HG03103 (cell line): ENCODE measurements around the gene SNCAIP.
"Not testable (repeated sequence)": the region's sequence is repeated elsewhere in the genome, so short reads cannot be mapped to it uniquely, and the experiment has no call there.

Source experiments
- ATAC-seq: cut with Tn5 transposase; IDR thresholded peaks from one replicate; pipeline ENCODE4 v1.9.1; 2021; ENCODE audit warnings: low read depth; ENCODE audit not compliant: unreplicated experiment

The SNCAIP gene

DNA sequence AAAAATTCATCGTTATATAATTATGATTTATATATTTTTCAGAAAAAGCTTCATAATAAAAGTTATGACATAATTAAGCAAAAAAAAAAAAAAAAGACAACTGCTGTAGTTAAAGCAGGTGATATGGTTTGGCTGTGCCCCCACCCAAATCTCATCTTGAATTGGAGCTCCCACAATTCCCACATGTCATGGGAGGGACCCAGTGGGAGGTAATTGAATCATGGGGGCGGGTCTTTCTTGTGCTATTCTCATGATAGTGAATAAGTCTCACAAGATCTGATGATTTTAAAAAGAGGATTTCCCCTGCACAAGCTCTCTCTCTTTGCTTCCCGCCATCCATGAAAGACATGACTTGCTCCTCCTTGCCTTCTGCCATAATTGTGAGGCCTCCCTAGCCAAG, 41.3 kb downstream of the SNCAIP start:
- ATAC-seq, result not testable (repeated sequence)

GRCh38 chr5:122354293-122354692, 42.3 kb downstream of the SNCAIP start:
- no peak for ATAC-seq

DNA sequence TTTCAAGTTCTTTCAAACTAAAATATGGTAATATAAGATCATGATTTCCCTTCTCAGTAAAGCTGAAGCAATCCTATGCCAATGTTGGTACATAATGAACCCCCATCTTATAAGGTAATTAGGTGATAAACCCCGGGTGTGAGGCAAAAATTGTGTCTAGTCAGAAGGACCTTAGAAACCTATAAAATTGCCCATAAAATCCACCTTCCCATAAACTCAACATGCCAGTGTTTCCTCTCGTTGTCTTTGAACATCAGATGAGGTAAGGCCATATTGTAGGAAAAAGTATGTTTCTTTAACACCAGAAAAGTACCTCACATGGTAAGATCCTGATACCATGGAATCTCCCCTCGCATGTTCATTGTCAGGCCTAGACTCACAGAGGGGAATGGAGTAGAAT, 43.3 kb downstream of the SNCAIP start:
- ATAC-seq, result no peak

DNA sequence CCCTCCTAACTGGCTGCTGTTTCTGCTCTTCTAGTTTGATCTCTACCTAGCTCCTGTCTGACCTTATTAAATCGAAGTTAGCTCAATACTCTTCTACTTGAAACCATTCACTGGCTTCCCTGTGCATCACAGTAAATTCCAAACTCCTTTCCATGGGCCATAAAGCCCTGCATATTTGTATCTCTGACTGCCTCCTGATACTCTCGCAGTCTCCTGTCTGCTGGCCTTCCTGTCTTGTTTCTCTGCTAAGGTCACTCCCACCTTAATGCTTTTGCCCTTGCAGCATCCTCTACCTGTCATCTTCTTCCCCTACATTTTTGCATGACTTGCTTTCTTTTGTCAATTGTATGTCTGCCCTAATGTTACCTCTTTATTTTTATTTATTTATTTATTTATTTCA, 44.8 kb downstream of the SNCAIP start:
- no peak for ATAC-seq

GRCh38 chr5:122358372-122358979, 46.4 kb downstream of the SNCAIP start:
- no peak for ATAC-seq

DNA sequence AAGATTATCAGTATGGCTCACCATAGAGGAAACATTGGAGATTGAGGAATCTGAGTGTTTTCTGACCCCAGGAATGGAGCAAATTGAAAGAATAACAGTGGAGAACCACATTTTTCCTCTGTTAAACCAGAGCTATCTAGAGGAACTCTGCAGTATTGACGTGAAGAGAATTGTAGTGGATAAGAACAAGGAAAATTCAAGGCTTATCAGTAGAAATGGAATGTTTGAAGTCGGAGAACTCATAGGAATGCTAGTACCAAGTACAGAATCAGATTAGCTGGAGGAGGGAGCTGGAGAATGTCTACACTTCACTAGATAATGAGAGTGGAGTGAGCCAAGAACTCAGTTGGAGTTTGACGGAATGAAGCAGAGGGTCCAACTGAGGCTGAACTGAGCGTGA, 50.3 kb downstream of the SNCAIP start:
- no peak for ATAC-seq

- ATAC-seq, result no peak
These were observed 51.6 kb downstream of the SNCAIP start for GRCh38 chr5:122363623-122364022.

GRCh38 chr5:122366501-122366900, 54.5 kb downstream of the SNCAIP start:
- ATAC-seq, result peak; percentile 68

DNA sequence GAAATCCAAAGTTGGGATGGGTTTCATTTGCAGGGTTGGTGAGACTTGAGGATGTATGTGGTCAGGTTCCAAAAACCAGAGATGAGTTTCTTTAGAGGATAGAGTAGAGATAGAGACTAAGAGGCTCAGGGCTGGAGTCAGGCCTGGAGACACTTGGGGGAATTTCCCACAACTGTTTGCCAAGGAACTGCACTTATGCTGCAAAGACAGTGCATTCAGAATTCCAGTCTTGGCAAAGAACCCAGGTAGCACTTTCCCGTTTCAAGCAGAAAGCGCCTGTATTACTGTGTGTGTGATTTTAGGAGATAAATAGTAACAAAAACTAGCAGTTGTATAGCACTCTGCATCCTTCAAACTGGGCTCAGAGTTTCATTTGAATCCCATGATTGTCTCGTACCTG, 55.4 kb downstream of the SNCAIP start:
- ATAC-seq, result no peak

DNA sequence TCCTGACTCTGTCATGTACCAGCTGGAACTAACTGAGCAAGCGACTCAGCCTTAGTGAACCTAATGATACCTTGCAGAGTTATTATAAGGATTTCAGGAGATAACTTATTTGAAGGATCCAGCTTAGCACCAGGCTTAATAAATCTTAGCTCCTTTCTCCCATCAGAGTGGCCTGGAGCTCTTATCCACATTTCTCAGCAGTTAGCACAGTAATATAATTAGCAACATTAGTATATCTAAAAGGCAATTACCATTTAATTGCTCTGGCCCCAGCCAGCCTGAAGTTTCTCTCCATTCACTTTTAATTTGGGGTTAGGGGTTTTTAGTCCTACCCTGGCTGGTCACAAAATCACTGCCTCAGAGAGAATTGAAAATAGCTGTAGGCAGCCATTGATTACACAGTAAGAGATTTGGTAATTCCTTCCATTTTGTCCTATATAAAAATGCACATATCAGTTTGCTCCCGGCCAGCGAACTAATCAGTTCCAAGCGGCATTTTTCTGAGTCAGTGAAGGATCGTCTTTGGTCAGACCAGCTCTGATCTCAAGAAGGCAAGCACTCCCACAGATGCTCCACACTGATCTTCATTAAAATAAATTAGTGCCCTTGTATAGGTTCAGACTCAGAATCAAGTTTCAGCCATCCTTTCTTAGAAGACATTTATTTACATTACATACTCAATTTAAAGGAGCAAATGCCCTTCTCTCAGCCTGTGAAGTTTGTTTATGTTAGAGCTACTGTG, 56.6 kb downstream of the SNCAIP start:
- ATAC-seq, result no peak

- ATAC-seq, result no peak
These were observed 57.3 kb downstream of the SNCAIP start for GRCh38 chr5:122369253-122369815.

DNA sequence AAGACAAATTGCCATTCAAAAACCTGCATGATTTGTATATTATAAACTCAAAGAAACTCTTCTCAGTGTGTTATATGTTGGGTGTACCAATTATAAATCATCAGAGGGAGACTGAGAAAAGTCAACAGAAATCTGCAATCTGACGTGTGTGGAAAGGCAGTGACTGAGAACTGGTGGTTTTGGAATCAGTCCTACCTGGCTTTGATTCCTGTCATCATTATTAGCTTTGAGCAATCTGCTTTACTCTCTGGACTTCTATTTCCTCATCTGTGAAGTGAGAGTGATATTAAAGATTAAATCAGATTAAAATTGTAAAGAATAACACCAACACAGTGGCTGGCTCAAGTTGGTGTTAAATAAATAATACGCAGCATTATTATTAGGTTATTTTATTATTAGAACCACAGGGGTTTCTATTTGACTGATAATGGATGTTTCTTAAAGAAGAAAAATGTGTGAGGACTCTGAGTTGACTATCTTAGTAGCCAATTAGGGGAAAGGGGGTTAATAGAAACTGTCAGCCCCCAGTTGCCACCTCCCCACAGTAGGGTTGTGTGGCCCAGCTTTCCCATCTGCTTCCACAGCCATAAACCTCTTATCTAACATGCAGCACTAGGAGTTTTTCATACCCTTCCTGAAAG, 59.6 kb downstream of the SNCAIP start:
- ATAC-seq, result no peak

GRCh38 chr5:122374110-122374509, 62.1 kb downstream of the SNCAIP start:
- ATAC-seq, result no peak

- no peak for ATAC-seq
These were observed 63.8 kb downstream of the SNCAIP start for GRCh38 chr5:122375801-122376200.

DNA sequence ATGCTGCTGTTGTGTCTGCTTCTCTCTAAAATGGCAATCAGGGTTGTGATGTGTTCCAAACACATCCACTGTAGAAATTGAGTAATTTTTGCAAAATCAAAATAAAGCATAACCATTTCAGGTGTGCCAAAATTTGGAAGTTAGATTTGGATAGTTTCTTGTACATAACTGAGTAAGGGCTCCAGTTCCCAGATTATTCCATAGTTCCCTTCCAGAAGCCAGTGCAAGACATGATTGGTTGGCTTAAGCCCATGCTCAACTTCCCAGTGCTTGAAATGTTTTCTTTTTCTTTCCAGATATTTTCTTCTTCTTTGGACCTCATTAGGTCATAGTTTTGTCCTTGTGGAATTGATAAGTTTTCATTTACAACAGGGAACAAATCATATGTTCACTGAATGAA, 64.2 kb downstream of the SNCAIP start:
- no peak for ATAC-seq

DNA sequence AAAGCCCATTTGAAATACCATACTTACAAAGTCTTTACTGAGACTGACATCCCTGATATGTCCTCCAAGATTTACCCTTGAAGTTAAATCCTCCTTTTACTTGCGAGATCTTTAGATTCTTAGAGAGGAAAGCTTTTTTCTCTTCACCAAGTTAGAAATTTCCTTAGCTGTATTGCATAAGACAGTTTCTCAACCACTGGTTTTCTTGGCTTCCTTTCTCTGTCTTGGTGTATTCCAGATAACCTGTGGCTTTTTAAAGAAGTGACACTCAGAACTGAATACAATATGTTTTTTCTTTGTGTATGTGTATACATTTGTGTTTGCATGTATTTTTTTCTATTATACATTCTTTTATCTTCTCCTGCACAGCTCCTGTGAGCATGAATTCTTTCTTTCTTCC, 65.0 kb downstream of the SNCAIP start:
- ATAC-seq, result no peak

GRCh38 chr5:122382938-122383337, 70.9 kb downstream of the SNCAIP start:
- ATAC-seq, result not testable (repeated sequence)

DNA sequence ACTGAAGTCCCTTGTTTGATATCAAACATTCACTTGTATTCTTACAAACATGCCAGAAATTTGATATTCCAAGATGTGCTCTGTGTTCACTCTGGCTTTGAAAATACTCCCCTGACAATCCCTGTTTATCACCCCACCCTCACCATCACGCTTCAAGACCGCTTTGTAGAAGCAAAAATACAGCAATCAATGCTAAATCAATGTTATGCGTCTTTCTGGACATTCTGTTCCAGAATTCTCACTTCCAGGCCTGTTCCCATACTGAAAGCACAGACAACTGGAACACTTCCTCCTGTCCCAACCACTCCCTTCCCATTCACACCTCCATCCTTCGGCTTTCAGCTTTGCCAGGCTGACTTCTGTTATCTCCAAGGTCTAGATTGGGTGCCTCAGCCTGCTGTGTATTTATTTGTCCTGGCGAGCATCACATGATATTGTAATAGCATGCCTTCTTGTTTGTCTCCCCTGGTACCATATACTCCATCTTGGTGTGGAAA, 72.8 kb downstream of the SNCAIP start:
- ATAC-seq, result no peak

DNA sequence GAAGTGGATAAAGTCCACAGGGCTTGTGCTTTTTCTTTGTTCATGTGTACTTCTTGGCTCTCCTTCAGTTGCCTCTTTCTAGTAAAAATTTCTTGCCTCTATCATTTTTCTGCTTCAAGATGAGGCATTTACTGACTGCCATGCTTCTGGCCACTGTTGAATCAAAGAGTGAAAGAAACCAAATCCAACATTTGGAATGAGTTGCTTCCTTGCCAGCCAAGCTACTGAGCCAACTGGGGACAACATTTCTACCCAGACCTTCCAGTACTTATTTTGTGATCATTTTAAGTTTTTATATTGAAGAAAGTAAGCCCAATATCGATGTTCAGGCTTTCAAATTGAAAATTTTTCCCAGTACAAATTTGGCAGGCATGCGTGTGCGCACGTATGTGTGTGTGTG, 73.2 kb downstream of the SNCAIP start:
- no peak for ATAC-seq

DNA sequence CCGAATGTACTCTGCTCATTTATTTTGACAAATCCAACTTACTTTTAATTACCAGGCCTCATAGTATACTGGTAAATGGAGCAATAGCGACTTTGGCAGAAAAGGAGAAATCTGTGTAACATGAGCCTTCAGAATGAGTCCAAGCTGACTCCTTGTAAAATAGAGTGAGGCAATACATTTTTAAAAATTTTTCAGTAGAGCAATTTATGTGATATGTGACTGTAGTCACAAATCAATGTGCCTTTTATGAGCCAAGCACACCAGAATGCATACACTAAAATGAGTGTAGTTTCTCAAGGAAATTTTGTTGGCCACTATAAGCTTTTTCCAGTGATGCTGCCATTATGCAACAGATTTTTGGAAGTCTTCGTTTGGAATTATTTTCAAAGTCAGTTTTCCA, 73.8 kb downstream of the SNCAIP start:
- no peak for ATAC-seq

DNA sequence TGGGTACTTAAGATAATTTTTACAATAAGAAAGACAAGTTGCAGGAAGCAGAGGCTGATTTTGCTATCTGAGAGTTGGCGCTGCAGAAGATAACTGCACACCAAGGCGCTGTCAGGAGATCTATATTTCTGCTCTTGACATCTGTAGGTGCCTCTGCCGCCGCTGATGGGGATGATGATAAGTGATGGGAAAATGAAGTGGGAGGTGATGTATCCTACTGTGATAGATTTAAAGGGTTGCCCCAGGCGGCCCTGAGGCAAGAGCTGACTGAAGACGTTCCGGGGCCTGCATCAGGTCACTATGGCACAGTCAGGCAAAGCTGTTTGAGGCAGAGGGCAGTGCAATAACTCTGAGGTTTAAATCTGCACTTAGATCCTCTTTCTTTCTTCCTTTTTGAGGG, 78.1 kb downstream of the SNCAIP start:
- ATAC-seq, result no peak
